Naive thymus-derived CD8-positive, alpha-beta T cell (primary cell): ENCODE measurements around the gene MPZ. TPM values are rescaled to one million over a fixed set of nuclear protein-coding genes. Genes with fewer than 3 reads are reported as not detected.
"Not testable (repeated sequence)": the region's sequence is repeated elsewhere in the genome, so short reads cannot be mapped to it uniquely, and the experiment has no call there.

Experiments used
- ATAC-seq, 2 donors: fragments of 150-1000 bp; cut with Tn5 transposase in 1 of 2; sonication (Bioruptor Pico), chemical (Tn5 transposase) in 1 of 2; 1 replicate in 1 of 2; 2 replicates in 1 of 2; pipeline ENCODE4 v1.10.0; 2021; ENCODE audit warnings: mild to moderate bottlenecking in 2 of 2, moderate library complexity in 2 of 2
- POLR2A ChIA-PET: fragments of 350-600 bp; sonication (Branson Sonifier 250); formaldehyde crosslinking; loops from one replicate; lab custom pipeline; 2021; ENCODE audit warnings: antibody characterized with exemption; lab: Charles Lee
- DNase-seq, 10 donors: peaks; one replicate each; pipeline versions ENCODE4 v3.0.0 to v3.0.0-alpha.2; 2020 to 2022
- H3K27ac Mint-ChIP-seq, 10 donors: one replicate each; pipeline ENCODE4 v1.8.0; 2020 to 2022; ENCODE audit warnings: mild to moderate bottlenecking in 10 of 10, mixed read lengths in 10 of 10, moderate library complexity in 4 of 10, inconsistent platforms in 1 of 10
- H3K27me3 Mint-ChIP-seq, 5 donors: one replicate each; pipeline ENCODE4 v1.8.0; 2021 to 2022; ENCODE audit warnings: mixed read lengths in 5 of 5
- H3K36me3 Mint-ChIP-seq, 3 donors: one replicate each; pipeline ENCODE4 v1.8.0; 2020 to 2022; ENCODE audit warnings: mixed read lengths in 3 of 3, mild to moderate bottlenecking in 2 of 3, inconsistent platforms in 1 of 3
- H3K4me1 Mint-ChIP-seq, 4 donors: one replicate each; pipeline ENCODE4 v1.8.0; 2021 to 2022; ENCODE audit warnings: mixed read lengths in 4 of 4
- H3K4me3 Mint-ChIP-seq, 10 donors: one replicate each; pipeline ENCODE4 v1.8.0; 2020 to 2022; ENCODE audit warnings: mild to moderate bottlenecking in 10 of 10, mixed read lengths in 10 of 10, moderate library complexity in 6 of 10, inconsistent platforms in 1 of 10
- H3K9me3 Mint-ChIP-seq, 9 donors: one replicate each; pipeline ENCODE4 v1.8.0; 2020 to 2022; ENCODE audit warnings: mixed read lengths in 9 of 9, mild to moderate bottlenecking in 3 of 9, inconsistent platforms in 1 of 9, moderate library complexity in 1 of 9
- polyA plus RNA-seq, 3 donors: library from polyadenylated mRNA; unstranded; fragments of 300-500 nt; fragmentation: Illumina TruSeq; gene quantifications; one replicate each; pipeline ENCODE4 v1.2.3, GENCODE V29; 2021
- total RNA-seq, 8 experiments: library from RNA in 2 of 8; stranded (reverse) in 2 of 8; gene quantifications; one replicate each; pipeline ENCODE4 v1.2.3 and lab custom pipeline; 2021 to 2026

The MPZ gene
- total RNA-seq (10 to 100 TPM; 11.9 to 12.2 TPM), polyA plus RNA-seq (not detected), total RNA-seq (lab: John Stamatoyannopoulos, UW) (0.59 to 5.9 (median 2.1) reads per million in 6 experiments)

GRCh38 chr1:161309868-161310267 is at the start of gene MPZ:
MPZ (minus strand) TSS chr1:161309968; CDS start chr1:161309905, 63 bp downstream.
- H3K9me3 Mint-ChIP-seq = no peaks in the 10 kb centered on the region
- H3K4me1 Mint-ChIP-seq = peaks cover 11 to 37% (median 33%) of the 10 kb centered on the region in 4 donors
- H3K27ac Mint-ChIP-seq = peak within 1 kb of the TSS in 4 of 10 donors; percentile 7 to 97 (median 20)
- H3K4me3 Mint-ChIP-seq = no peak within 1 kb of the TSS
- no peak for ATAC-seq
- POLR2A ChIA-PET = no interaction called here
- DNase-seq = no peak
- no peaks in the 10 kb centered on the region for H3K36me3 Mint-ChIP-seq
- H3K27me3 Mint-ChIP-seq = no peaks in the 10 kb centered on the region

- no peaks in the 10 kb centered on the region for H3K9me3 Mint-ChIP-seq
- POLR2A ChIA-PET = no interaction called here
- H3K4me1 Mint-ChIP-seq = peaks cover 4 to 13% (median 8%) of the 10 kb centered on the region in 4 donors
- DNase-seq (no peak), ATAC-seq (no peak)
- peaks cover 0 to 74% (median 6%) of the 10 kb centered on the region in 3 donors for H3K36me3 Mint-ChIP-seq
- peak overlapping the region in 3 of 10 donors; percentile 40 to 71 (median 67) for H3K27ac Mint-ChIP-seq
- no peak overlapping the region for H3K4me3 Mint-ChIP-seq
- no peaks in the 10 kb centered on the region for H3K27me3 Mint-ChIP-seq
Observed at GRCh38 chr1:161359291-161359690, 49.5 kb upstream of the MPZ start.

GRCh38 chr1:161357073-161357472 is 47.3 kb upstream of the MPZ start:
- no peaks in the 10 kb centered on the region for H3K27me3 Mint-ChIP-seq
- H3K36me3 Mint-ChIP-seq = peaks cover 0 to 70% (median 3%) of the 10 kb centered on the region in 3 donors
- POLR2A ChIA-PET = no interaction called here
- H3K4me1 Mint-ChIP-seq = peaks cover 4 to 17% (median 11%) of the 10 kb centered on the region in 4 donors
- no peak overlapping the region for H3K4me3 Mint-ChIP-seq
- no peak for ATAC-seq
- no peak for DNase-seq
- no peak overlapping the region for H3K27ac Mint-ChIP-seq
- no peaks in the 10 kb centered on the region for H3K9me3 Mint-ChIP-seq

GRCh38 chr1:161351482-161351881 is 41.7 kb upstream of the MPZ start:
- no peak overlapping the region for H3K27ac Mint-ChIP-seq
- POLR2A ChIA-PET = no interaction called here
- no peak for ATAC-seq
- H3K4me3 Mint-ChIP-seq = no peak overlapping the region
- H3K27me3 Mint-ChIP-seq = no peaks in the 10 kb centered on the region
- H3K4me1 Mint-ChIP-seq = peaks cover 3 to 8% (median 5%) of the 10 kb centered on the region in 4 donors
- no peak for DNase-seq
- no peaks in the 10 kb centered on the region for H3K9me3 Mint-ChIP-seq
- peaks cover 0 to 47% (median 6%) of the 10 kb centered on the region in 3 donors for H3K36me3 Mint-ChIP-seq

GRCh38 chr1:161350671-161351070 is 40.9 kb upstream of the MPZ start:
- Mint-ChIP-seq H3K4me3 (no peak overlapping the region), H3K4me1 (peaks cover 3 to 8% (median 5%) of the 10 kb centered on the region in 4 donors)
- POLR2A ChIA-PET = no interaction called here

GRCh38 chr1:161342821-161343220 is 33.1 kb upstream of the MPZ start:
- no peak for DNase-seq
- Mint-ChIP-seq H3K4me1 (peaks cover 0 to 11% (median 8%) of the 10 kb centered on the region in 4 donors), H3K27ac (no peak overlapping the region), H3K4me3 (no peak overlapping the region), H3K9me3 (no peaks in the 10 kb centered on the region), H3K27me3 (no peaks in the 10 kb centered on the region), H3K36me3 (peaks cover 4 to 86% (median 22%) of the 10 kb centered on the region in 3 donors)
- POLR2A ChIA-PET = interaction anchor here (0.7 kb wide), 1 partner anchor 631 kb away, joined by 3 read pairs; the partner anchor contains the start of gene CD48
- no peak for ATAC-seq

More at GRCh38 chr1:161350671-161351070, 40.9 kb upstream of the MPZ start:
- H3K27me3 Mint-ChIP-seq = no peaks in the 10 kb centered on the region
- H3K36me3 Mint-ChIP-seq = peaks cover 0 to 48% (median 6%) of the 10 kb centered on the region in 3 donors
- DNase-seq = no peak
- H3K9me3 Mint-ChIP-seq = no peaks in the 10 kb centered on the region
- no peak for ATAC-seq
- H3K27ac Mint-ChIP-seq = peak overlapping the region in 1 of 10 donors; percentile 4

GRCh38 chr1:161342177-161342576 is 32.4 kb upstream of the MPZ start:
- H3K36me3 Mint-ChIP-seq = peaks cover 4 to 89% (median 22%) of the 10 kb centered on the region in 3 donors
- no peaks in the 10 kb centered on the region for H3K27me3 Mint-ChIP-seq
- ATAC-seq (no peak), DNase-seq (no peak)
- peaks cover 0 to 11% (median 9%) of the 10 kb centered on the region in 4 donors for H3K4me1 Mint-ChIP-seq
- H3K9me3 Mint-ChIP-seq = no peaks in the 10 kb centered on the region
- no peak overlapping the region for H3K4me3 Mint-ChIP-seq
- H3K27ac Mint-ChIP-seq = peak overlapping the region in 1 of 10 donors; percentile 56
- POLR2A ChIA-PET = interaction anchor here (0.7 kb wide), 1 partner anchor 631 kb away, joined by 3 read pairs; the partner anchor contains the start of gene CD48

- ATAC-seq = no peak
- Mint-ChIP-seq H3K36me3 (peaks cover 4 to 94% (median 28%) of the 10 kb centered on the region in 3 donors), H3K27me3 (no peaks in the 10 kb centered on the region), H3K4me3 (no peak overlapping the region), H3K9me3 (no peaks in the 10 kb centered on the region), H3K4me1 (peaks cover 0 to 5% (median 2%) of the 10 kb centered on the region in 4 donors), H3K27ac (peak overlapping the region in 1 of 10 donors; percentile 31)
- no peak for DNase-seq
- POLR2A ChIA-PET = no interaction called here
Observed at GRCh38 chr1:161335796-161336195, 26.0 kb upstream of the MPZ start.

GRCh38 chr1:161333166-161333565 is 23.4 kb upstream of the MPZ start:
- Mint-ChIP-seq H3K4me1 (peaks cover 0 to 5% (median under 1%) of the 10 kb centered on the region in 4 donors), H3K4me3 (no peak overlapping the region), H3K36me3 (peaks cover 0 to 96% (median 27%) of the 10 kb centered on the region in 3 donors), H3K27ac (no peak overlapping the region), H3K27me3 (no peaks in the 10 kb centered on the region), H3K9me3 (no peaks in the 10 kb centered on the region)
- POLR2A ChIA-PET = interaction anchor here (0.7 to 0.8 kb wide), 2 partner anchors 7 to 11 kb away, joined by 3 to 4 read pairs; no protein-coding TSS in a partner anchor
- ATAC-seq (no peak), DNase-seq (no peak)

GRCh38 chr1:161330346-161330745 is 20.6 kb upstream of the MPZ start:
- Mint-ChIP-seq H3K9me3 (no peaks in the 10 kb centered on the region), H3K4me1 (peaks cover 0 to 3% (median 0%) of the 10 kb centered on the region in 4 donors), H3K27ac (peak overlapping the region in 2 of 10 donors; percentile 24 to 63), H3K36me3 (peaks cover 0 to 94% (median 30%) of the 10 kb centered on the region in 3 donors), H3K4me3 (no peak overlapping the region), H3K27me3 (no peaks in the 10 kb centered on the region)
- ATAC-seq (no peak), DNase-seq (no peak)
- POLR2A ChIA-PET = no interaction called here

GRCh38 chr1:161324020-161324419 is 14.3 kb upstream of the MPZ start:
- POLR2A ChIA-PET = interaction anchor here (0.6 kb wide), 1 partner anchor 398 kb away, joined by 3 read pairs; the partner anchor contains the start of gene FCRLB
- peaks cover 0 to 66% (median 11%) of the 10 kb centered on the region in 3 donors for H3K36me3 Mint-ChIP-seq
- DNase-seq (no peak), ATAC-seq (peak in 1 of 2 donors; percentile 56)
- no peaks in the 10 kb centered on the region for H3K27me3 Mint-ChIP-seq
- peak overlapping the region in 5 of 10 donors; percentile 9 to 87 (median 63) for H3K27ac Mint-ChIP-seq
- H3K9me3 Mint-ChIP-seq = no peaks in the 10 kb centered on the region
- peak overlapping the region in 3 of 10 donors; percentile 9 to 24 (median 14) for H3K4me3 Mint-ChIP-seq
- peaks cover 0 to 21% (median 7%) of the 10 kb centered on the region in 4 donors for H3K4me1 Mint-ChIP-seq

GRCh38 chr1:161315841-161316674 is 6.3 kb upstream of the MPZ start:
- H3K9me3 Mint-ChIP-seq, POLR2A ChIA-PET, ATAC-seq, DNase-seq, H3K27me3 Mint-ChIP-seq: not testable (repeated sequence)
- Mint-ChIP-seq H3K4me1 (peaks cover 13 to 29% (median 29%) of the 10 kb centered on the region in 4 donors), H3K27ac (peak overlapping the region; percentile 37 to 100 (median 99)), H3K36me3 (peaks cover 0 to 19% (median 2%) of the 10 kb centered on the region in 3 donors), H3K4me3 (peak overlapping the region; percentile 7 to 99 (median 96))
